Left lobe of liver (tissue), 2 donors: ENCODE data around the gene CHP1. TPM values are rescaled to one million over a fixed set of nuclear protein-coding genes. Genes with fewer than 3 reads are reported as not detected.
"Not testable (repeated sequence)": the region's sequence is repeated elsewhere in the genome, so short reads cannot be mapped to it uniquely, and the experiment has no call there.

ENCODE experiments used
- ATAC-seq: fragments of 200-7000 bp; cut with Tn5 transposase; one replicate; pipeline ENCODE4 v1.9.1; 2020; ENCODE audit warnings: mild to moderate bottlenecking, moderate library complexity
- DNase-seq: peaks from one replicate; pipeline ENCODE4 v3.0.0-alpha.2; 2020; ENCODE audit warnings: low spot score
- total RNA-seq: library from RNA; stranded (reverse); gene quantifications from one replicate; pipeline ENCODE4 v1.2.1, GENCODE V29; 2021
- donor health status: DM: no; HTN: no; CAD: no; lungs with moderate emphysema.
- donor health status: DM: no; HTN: yes; CAD: no.

Gene CHP1
- total RNA-seq, 1 donor from 2014 or later = 176 TPM

GRCh38 chr15:41256103-41256502, 25.0 kb downstream of the CHP1 start:
- DNase-seq (no peak), ATAC-seq (peak; percentile 8)

- ATAC-seq (peak; percentile 48), DNase-seq (peak; percentile 84)
Observed at GRCh38 chr15:41256577-41257038, 25.5 kb downstream of the CHP1 start.

GRCh38 chr15:41258750-41259471, 27.8 kb downstream of the CHP1 start:
- DNase-seq (no peak), ATAC-seq (peak; percentile 58)

- peak; percentile 74 for ATAC-seq
- peak; percentile 94 for DNase-seq
Observed at GRCh38 chr15:41259546-41260189, 28.6 kb downstream of the CHP1 start.

GRCh38 chr15:41260924-41261323, 29.9 kb downstream of the CHP1 start:
- ATAC-seq = not testable (repeated sequence)

GRCh38 chr15:41262571-41262970, 31.5 kb downstream of the CHP1 start:
- peak; percentile 26 for ATAC-seq
- DNase-seq = no peak

More at GRCh38 chr15:41260924-41261323, 29.9 kb downstream of the CHP1 start:
- not testable (repeated sequence) for DNase-seq

- DNase-seq = no peak
- no peak for ATAC-seq
Observed at GRCh38 chr15:41263891-41264351, 32.9 kb downstream of the CHP1 start.

GRCh38 chr15:41269887-41270286, 38.8 kb downstream of the CHP1 start:
- DNase-seq = no peak
- no peak for ATAC-seq

- DNase-seq (no peak), ATAC-seq (no peak)
Observed at GRCh38 chr15:41276831-41277230, 45.8 kb downstream of the CHP1 start.

- no peak for DNase-seq
- ATAC-seq = no peak
Observed at GRCh38 chr15:41278319-41278718, 47.3 kb downstream of the CHP1 start.

- ATAC-seq = no peak
Observed at GRCh38 chr15:41279535-41280283, 48.6 kb downstream of the CHP1 start.

GRCh38 chr15:41281236-41281635, 50.2 kb downstream of the CHP1 start:
- ATAC-seq (no peak), DNase-seq (no peak)

More at GRCh38 chr15:41279535-41280283, 48.6 kb downstream of the CHP1 start:
- DNase-seq = peak; percentile 26

GRCh38 chr15:41282436-41282835, 51.4 kb downstream of the CHP1 start:
- DNase-seq = peak; percentile 38
- ATAC-seq = not testable (repeated sequence)

- ATAC-seq (peak; percentile 7), DNase-seq (peak; percentile 49)
Observed at GRCh38 chr15:41282980-41283652, 52.0 kb downstream of the CHP1 start.

- ATAC-seq (peak; percentile 94), DNase-seq (peak; percentile 99)
Observed at GRCh38 chr15:41283653-41284426, 52.8 kb downstream of the CHP1 start.

- ATAC-seq (peak; percentile 41), DNase-seq (peak; percentile 57)
Observed at GRCh38 chr15:41284427-41285177, 53.5 kb downstream of the CHP1 start.

- DNase-seq = peak; percentile 36
Observed at GRCh38 chr15:41285285-41285684, 54.2 kb downstream of the CHP1 start.

GRCh38 chr15:41286665-41287333, 55.7 kb downstream of the CHP1 start:
- ATAC-seq (no peak), DNase-seq (no peak)

More at GRCh38 chr15:41285285-41285684, 54.2 kb downstream of the CHP1 start:
- no peak for ATAC-seq

GRCh38 chr15:41288464-41288863, 57.4 kb downstream of the CHP1 start:
- no peak for ATAC-seq
- DNase-seq = no peak
